GM21515 (cell line): ENCODE data around the gene DNAH10.

Experiments
- ATAC-seq: cut with Tn5 transposase; IDR thresholded peaks from one replicate; pipeline ENCODE4 v1.9.1; 2021; ENCODE audit not compliant: unreplicated experiment

DNAH10 gene

GRCh38 chr12:123962513-123962912 lies 200.4 kb downstream of the DNAH10 start:
- ATAC-seq = no peak

DNA sequence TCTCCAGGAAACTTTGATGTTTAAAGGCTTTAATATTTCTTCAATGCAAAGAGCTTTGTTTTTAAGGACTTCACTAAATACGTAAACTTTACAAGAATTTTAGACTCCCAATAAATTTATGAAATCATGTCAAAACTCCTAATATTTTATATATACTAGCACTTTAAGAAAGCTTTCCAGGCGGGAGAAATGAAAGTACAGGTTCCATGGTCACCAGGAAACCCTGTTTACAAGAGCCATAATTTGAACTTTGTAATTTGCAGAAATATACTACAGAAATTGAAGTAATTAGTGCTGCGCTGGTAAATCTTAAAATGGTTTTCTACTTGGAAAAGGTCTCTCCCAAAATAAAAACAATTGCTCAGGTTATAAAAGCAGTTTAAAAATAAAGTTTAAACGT lies 201.7 kb downstream of the DNAH10 start:
- ATAC-seq = no peak

DNA sequence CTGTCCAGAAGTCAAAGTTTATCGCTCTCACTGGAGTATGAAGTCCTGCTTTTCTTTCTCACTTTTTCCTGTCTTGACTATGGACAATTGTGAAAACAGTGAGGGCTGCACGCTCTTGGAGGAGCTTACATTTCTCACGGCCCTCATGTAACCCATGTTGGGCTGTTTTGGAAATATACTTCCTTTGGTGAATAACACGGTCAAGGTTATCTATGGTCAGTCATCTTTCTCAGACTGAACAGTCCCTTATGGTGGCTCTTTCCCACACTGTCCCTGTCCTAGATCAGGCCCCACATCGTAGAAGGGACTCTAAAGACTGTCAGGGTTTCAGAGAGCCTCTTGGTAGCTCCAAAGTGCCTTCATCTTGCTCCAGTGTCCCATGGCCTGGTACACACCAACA lies 203.3 kb downstream of the DNAH10 start:
- no peak for ATAC-seq

DNA sequence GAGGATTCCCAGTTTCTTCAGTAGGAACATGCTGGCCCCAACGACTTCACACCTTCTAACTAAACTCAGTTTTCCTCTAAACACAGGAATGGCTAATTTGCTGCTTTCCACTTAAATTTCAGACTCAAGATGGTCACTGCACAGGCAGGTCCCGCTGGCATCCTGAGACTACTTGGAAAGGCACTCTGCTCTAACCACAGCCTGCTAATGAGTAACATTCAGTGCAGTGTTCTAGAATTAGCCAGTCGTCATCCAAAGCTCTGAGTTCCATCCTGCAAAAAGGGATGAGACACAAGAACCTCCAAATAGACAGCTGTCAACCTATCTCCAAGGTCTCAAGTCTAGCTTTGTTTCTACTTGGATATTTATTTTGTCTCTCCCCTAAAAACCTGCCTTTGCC lies 204.5 kb downstream of the DNAH10 start:
- no peak for ATAC-seq

- ATAC-seq = no peak
Measured at GRCh38 chr12:123967121-123967586, 205.1 kb downstream of the DNAH10 start.

GRCh38 chr12:123971449-123971769 lies 209.3 kb downstream of the DNAH10 start:
- ATAC-seq = no peak

- peak; percentile 8 for ATAC-seq
Measured at GRCh38 chr12:123971770-123972456, 209.8 kb downstream of the DNAH10 start.

- peak; percentile 77 for ATAC-seq
Measured at GRCh38 chr12:123972457-123973401, 210.6 kb downstream of the DNAH10 start, which contains the start of the genes CCDC92 and ZNF664. Gene CCDC92, minus strand, starts transcription at chr12:123972831. Its CDS starts 28,526 bp downstream, at chr12:123944305. Gene ZNF664, plus strand, starts transcription at chr12:123973215. Its CDS starts 38,930 bp downstream, at chr12:124012145.

GRCh38 chr12:123973552-123974341 lies 211.6 kb downstream of the DNAH10 start:
- ATAC-seq = peak; percentile 10

DNA sequence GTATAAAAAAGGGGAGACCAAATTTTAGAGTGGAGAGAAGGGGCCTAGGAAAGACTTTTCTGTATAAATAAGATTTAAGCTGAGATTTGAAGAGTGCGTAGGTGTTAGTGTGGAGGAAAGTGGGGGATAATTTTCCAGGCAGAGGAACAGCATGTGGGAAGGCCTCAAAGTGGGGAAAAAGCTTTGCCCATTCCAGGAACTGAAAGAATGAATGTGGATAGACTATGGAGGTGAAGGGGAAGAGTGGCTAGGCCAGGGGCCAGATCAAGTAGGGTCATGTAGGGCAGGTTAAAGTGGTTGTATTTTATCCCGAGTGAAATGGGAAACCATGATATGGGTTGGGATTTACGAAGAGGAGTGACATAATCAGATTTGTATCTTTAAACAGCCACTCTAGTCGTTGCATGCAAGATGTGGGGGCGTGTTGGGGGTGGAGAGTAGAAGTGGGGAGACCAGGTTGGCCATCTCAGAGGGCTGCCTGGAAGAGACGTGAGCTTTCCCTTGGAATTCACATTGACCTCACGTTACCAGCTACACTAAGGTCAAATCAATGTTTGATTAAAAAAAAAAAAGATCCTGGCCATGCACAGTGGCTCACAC lies 214.2 kb downstream of the DNAH10 start:
- ATAC-seq = no peak

GRCh38 chr12:123979566-123979965 lies 217.5 kb downstream of the DNAH10 start:
- no peak for ATAC-seq

GRCh38 chr12:123982269-123982668 lies 220.2 kb downstream of the DNAH10 start:
- no peak for ATAC-seq

DNA sequence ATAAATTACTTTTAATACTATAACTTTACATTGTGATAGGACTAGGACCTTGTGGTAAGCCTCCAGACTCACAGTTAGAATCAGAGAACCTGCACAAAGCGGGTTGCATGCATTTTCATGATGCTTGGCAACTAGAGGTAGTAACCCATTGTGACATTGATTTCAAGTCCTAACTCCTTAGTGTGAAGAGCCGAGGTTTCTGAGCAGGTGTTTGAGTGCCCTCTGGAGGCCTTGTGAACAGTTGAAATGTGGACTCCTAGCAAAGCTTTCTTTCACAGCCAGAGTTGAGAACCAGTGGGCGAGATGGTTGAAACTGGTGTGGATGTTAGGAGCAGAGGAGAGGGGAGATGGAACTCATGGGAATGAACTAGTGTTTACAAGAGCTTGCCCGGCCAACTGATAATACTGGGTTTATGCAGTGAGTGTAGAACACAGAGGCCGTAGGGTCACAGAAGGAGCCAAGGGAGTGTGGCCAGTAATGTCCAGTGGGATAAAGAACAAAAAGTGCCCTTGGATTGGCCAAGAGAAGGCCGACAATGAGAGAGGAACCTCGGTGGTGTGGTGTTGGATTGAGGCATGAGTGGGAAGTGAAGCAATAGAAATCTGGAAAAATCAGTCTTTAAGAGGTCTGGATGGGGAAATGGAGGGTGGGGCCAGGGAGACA lies 221.9 kb downstream of the DNAH10 start:
- ATAC-seq = no peak

GRCh38 chr12:123984903-123985302 lies 222.8 kb downstream of the DNAH10 start:
- no peak for ATAC-seq
